Stimulated activated effector memory CD8-positive, alpha-beta T cell treated with anti-CD3 and anti-CD28 coated beads, Interleukin-12 subunit alpha, Interleukin-12 subunit beta, amount 100 ng/mL, for 72 hours (primary cell): Measurements from ENCODE around the gene AFF3.

Experiments
- ATAC-seq: fragments of 150-1000 bp; cut with Tn5 transposase; 2 replicates; pipeline ENCODE4 v1.10.0; 2021
- DNase-seq, 2 donors: peaks; one replicate each; pipeline ENCODE4 v3.0.0; 2021 to 2022; ENCODE audit warnings: low spot score in 2 of 2
- H3K27ac Mint-ChIP-seq: one replicate; pipeline ENCODE4 v1.8.0; 2022; ENCODE audit warnings: mild to moderate bottlenecking, mixed read lengths
- H3K36me3 Mint-ChIP-seq: one replicate; pipeline ENCODE4 v1.8.0; 2022; ENCODE audit warnings: mild to moderate bottlenecking, mixed read lengths
- H3K4me1 Mint-ChIP-seq: one replicate; pipeline ENCODE4 v1.8.0; 2022; ENCODE audit warnings: mixed read lengths
- H3K4me3 Mint-ChIP-seq: one replicate; pipeline ENCODE4 v1.8.0; 2022; ENCODE audit warnings: mild to moderate bottlenecking, mixed read lengths
- H3K9me3 Mint-ChIP-seq: one replicate; pipeline ENCODE4 v1.8.0; 2022; ENCODE audit warnings: mixed read lengths

Gene AFF3

DNA sequence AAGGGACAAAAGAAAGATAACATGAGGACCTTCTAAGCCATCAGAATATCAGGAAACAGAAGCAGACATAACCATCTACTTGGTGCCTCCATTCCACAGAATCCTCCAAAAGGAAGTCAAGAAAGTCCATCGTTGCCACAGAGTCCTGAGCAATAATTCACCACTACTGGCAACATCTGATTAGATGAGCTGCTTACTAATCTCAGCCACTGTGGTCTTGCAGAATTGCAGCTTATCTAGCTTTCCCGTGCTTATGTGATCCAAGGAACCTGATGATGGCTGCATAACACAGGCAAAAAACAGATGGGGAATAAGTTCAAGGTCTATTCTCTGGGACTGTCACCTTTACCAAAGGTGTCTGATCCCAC is 278.5 kb downstream of the AFF3 start:
- Mint-ChIP-seq H3K4me1 (no peaks in the 10 kb centered on the region), H3K4me3 (no peak overlapping the region), H3K36me3 (no peaks in the 10 kb centered on the region), H3K9me3 (no peaks in the 10 kb centered on the region), H3K27ac (no peak overlapping the region)
- DNase-seq (no peak), ATAC-seq (no peak)

DNA sequence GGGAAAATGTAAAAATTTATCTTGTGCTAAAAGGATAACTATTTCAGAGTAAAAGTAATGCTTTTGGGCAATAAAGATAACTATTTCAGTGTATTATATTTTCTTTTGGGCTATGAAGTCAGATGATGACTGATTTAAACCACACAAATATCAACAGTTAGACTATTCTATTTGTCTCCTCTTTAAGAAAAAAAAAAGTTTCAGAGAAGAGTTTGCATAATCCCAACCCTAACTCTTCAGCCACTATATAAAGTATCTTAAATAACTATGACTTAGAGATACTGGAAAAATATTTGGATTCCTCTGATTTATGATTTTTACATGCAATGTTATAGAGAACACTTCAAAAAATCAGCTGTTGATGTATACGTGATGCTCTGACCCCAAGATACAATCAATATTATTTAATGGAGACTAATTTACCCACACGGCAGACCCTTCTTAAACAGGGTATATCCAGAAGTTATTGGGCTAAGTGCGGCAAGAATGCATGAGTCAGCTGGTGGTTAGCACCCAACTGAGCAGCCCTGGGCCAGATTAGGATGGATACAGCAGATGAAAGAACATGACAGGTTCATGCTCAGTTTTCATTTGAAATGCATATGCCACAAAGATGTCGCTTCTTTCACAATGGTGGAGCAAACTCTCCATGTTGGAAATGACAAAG is 279.0 kb downstream of the AFF3 start:
- ATAC-seq (no peak), DNase-seq (no peak)
- Mint-ChIP-seq H3K4me3 (no peak overlapping the region), H3K4me1 (no peaks in the 10 kb centered on the region), H3K9me3 (no peaks in the 10 kb centered on the region), H3K36me3 (no peaks in the 10 kb centered on the region), H3K27ac (no peak overlapping the region)

DNA sequence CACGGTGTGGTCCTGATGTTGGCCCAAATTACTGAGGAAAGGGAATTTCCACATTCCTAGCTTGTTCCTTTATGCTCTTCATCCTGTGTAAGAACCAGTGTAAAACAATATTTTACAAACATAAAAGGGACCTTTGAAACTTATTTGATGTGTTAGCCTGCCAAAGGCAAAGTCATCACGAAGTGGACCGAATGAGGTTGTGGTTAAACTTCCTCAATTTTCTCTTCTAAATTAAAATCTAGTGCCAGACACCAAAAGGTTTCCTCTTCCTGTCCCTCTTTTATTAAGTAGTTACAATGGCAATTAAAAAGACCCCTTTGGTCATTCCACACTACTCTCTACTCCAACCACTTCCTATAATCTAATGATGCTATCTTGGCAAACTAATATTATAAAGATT is 279.8 kb downstream of the AFF3 start:
- DNase-seq: no peak

DNA sequence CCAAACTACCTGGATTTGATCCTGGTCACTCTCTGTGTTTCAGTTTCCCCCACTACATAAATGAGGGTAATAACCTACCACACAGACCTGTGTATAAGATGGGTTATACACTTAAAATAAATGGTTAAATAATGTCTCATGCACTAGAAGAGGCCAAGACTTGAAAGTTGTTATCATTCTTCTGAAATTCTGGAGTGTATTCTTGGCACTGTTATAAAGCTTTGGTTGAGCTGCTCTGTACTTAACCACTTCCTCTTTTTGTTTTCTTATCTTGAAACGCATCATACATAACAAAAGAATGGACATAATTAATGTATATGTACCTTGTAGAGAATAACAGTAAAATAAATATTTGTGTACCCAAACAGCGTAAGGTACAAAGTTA is 281.0 kb downstream of the AFF3 start:
- Mint-ChIP-seq H3K4me3 (no peak overlapping the region), H3K36me3 (no peaks in the 10 kb centered on the region), H3K4me1 (no peaks in the 10 kb centered on the region), H3K9me3 (no peaks in the 10 kb centered on the region), H3K27ac (no peak overlapping the region)
- DNase-seq (no peak), ATAC-seq (no peak)

More for the DNA sequence above, 279.8 kb downstream of the AFF3 start:
- no peak overlapping the region for H3K4me3 Mint-ChIP-seq
- H3K9me3 Mint-ChIP-seq: no peaks in the 10 kb centered on the region
- H3K27ac Mint-ChIP-seq: no peak overlapping the region
- no peak for ATAC-seq
- H3K4me1 Mint-ChIP-seq: no peaks in the 10 kb centered on the region
- no peaks in the 10 kb centered on the region for H3K36me3 Mint-ChIP-seq

DNA sequence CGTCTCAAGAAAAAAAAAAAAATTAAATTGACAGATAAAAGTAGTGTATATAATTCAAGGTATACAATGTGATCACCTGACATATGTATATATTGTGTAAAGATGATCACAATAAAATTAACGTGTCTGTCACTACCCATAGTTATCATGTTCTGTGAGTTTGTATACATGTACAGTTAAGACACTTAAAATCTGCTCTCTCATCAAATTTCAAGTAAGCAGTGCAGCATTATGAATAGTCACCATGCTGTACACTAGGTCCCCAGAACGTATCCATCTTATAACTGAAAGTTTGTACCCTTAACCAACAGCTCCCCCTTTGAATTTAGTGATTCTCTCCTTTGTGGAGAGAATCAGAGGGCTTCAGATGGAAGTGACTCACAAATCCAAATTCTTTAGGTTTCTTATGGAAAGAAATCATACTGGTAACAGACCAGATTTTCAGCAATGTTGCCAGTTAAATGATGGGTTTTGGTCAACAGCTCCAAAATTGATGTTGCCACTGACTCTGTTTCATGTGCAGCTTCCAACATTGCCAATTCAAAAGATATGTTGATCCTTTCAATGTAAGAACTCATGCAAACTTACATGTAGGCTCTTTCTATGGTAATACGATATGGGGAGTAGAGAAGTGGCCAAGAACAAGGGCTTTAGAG is 281.5 kb downstream of the AFF3 start:
- Mint-ChIP-seq H3K4me1 (no peaks in the 10 kb centered on the region), H3K36me3 (no peaks in the 10 kb centered on the region), H3K4me3 (no peak overlapping the region), H3K9me3 (no peaks in the 10 kb centered on the region), H3K27ac (no peak overlapping the region)
- ATAC-seq (no peak), DNase-seq (no peak)

DNA sequence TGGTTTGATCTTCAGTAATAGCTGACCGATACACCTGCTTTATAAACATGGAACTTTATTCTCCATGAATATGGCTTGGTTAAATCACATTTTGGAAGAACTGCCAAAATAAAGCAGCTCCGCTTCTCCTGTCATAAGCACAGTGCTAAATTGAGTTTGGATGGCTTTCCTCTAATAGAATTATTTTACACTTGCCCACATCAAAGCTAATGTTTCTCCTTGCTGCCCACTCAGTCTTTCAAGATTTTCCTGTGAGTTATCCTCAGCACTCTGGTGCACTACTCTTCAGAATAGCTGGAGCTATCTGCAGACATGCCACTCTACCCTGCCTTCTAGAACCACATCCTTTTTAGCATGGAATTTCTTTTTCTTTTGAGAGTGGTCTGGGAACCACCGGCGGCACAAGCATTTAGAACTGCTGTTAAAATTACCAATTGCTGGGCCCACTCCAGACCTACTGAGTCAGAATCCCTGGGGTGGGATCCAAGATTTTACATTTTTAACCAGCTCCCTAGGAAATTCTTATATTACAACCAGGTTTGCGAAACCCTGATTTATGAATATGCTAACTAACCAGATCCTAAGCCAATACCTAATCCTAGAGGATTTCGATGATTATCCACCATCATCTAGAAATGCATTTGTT is 283.3 kb downstream of the AFF3 start:
- Mint-ChIP-seq H3K4me1 (no peaks in the 10 kb centered on the region), H3K27ac (no peak overlapping the region), H3K4me3 (no peak overlapping the region), H3K36me3 (no peaks in the 10 kb centered on the region), H3K9me3 (no peaks in the 10 kb centered on the region)
- DNase-seq (no peak), ATAC-seq (no peak)

DNA sequence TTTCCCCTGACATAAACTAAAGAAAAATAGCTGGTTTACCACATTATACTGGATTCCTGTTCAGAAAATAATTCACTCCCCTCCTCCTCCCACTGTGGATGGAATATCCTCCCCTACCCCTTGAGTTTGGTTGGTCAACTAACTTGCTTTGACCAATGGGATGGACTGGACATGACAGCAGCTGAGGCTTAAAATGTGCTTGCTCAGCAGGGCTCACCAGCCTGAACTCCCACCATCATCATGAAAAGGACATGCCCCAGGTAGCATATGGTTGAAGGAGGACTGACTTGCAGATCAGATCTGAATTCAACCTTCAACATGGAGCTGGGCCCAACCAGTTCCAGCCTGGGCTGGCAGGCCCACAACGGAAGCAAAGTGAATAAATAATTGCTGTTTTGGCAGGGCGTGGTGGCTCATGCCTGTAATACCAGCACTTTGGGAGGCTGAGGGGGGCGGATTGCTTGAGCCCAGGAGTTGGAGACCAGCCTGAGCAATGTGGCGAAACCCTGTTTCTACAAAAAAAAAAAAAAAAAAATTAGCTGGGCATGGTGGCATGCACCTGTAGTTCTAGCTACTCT is 284.4 kb downstream of the AFF3 start:
- Mint-ChIP-seq H3K36me3 (no peaks in the 10 kb centered on the region), H3K9me3 (no peaks in the 10 kb centered on the region), H3K27ac (no peak overlapping the region), H3K4me3 (no peak overlapping the region), H3K4me1 (no peaks in the 10 kb centered on the region)
- ATAC-seq (no peak), DNase-seq (no peak)

DNA sequence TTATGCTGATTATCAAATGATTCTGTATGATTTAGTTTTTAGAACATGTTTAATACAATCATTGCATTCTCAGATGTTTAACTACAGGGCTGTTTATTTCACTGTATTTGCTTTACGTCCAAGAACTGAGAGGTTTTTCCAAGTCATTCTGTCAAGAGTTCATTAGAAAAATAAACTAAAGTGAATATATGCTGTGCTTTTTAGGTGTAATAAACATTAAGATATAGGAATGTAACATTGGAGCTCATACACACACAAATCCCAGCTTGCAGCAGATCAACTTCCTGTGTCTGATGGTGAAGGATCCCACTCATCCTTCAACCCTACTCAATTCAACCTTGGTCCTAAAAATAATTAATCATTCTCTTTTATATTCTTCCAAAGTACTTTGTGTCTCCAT is 285.0 kb downstream of the AFF3 start:
- no peak overlapping the region for H3K4me3 Mint-ChIP-seq
- ATAC-seq: no peak
- no peaks in the 10 kb centered on the region for H3K36me3 Mint-ChIP-seq
- H3K27ac Mint-ChIP-seq: no peak overlapping the region
- no peaks in the 10 kb centered on the region for H3K9me3 Mint-ChIP-seq
- DNase-seq: no peak
- no peaks in the 10 kb centered on the region for H3K4me1 Mint-ChIP-seq

DNA sequence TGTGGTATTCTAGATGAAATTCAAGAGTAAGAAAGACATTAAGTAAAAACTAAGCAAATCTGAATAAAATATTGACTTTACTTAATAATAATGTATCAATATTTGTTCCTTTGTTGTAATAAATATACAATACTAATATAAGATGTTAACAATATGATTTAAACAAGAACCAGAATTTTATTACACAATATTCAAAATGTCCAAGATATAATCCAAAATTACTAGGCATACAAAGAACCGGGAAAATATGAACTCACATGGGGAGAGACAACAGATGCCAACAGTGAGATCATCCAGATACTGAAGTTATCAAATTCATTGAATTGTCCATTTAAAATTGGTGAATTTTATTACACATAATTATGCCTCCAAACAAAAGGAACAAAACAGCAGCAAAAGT is 286.3 kb downstream of the AFF3 start:
- no peak overlapping the region for H3K27ac Mint-ChIP-seq
- no peaks in the 10 kb centered on the region for H3K9me3 Mint-ChIP-seq
- H3K4me3 Mint-ChIP-seq: no peak overlapping the region
- no peak for DNase-seq
- no peak for ATAC-seq
- no peaks in the 10 kb centered on the region for H3K4me1 Mint-ChIP-seq
- H3K36me3 Mint-ChIP-seq: no peaks in the 10 kb centered on the region

DNA sequence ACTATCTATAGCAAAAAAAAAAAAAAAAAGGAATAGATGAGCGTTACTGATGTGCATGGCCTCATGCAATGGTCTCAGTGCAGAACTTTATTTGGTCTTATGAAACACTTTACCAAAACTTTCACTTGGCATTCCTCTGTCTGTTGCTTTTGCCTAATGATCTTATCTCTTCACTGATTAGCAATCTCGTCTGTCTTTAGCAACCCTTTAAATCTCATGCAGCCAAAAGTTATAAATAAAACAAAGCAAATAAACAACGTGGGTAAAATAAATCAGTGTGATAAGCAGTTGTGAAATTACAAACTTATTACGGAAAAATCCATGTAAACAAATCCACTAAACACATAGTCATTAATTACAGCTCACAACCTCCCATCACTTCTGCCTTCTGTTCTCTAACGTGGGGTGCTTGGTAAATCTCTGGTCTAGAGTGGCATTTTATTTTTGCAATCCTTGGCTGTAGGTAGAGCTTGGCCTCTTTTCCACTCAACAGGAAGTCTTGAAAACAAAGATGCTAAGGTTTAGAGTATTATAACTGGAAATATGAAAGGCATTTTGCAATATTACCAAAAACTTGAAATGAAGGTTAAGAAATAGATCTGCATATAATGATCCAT is 288.0 kb downstream of the AFF3 start:
- no peaks in the 10 kb centered on the region for H3K4me1 Mint-ChIP-seq
- no peaks in the 10 kb centered on the region for H3K9me3 Mint-ChIP-seq
- DNase-seq: no peak
- H3K27ac Mint-ChIP-seq: no peak overlapping the region
- ATAC-seq: no peak
- H3K4me3 Mint-ChIP-seq: no peak overlapping the region
- H3K36me3 Mint-ChIP-seq: no peaks in the 10 kb centered on the region

DNA sequence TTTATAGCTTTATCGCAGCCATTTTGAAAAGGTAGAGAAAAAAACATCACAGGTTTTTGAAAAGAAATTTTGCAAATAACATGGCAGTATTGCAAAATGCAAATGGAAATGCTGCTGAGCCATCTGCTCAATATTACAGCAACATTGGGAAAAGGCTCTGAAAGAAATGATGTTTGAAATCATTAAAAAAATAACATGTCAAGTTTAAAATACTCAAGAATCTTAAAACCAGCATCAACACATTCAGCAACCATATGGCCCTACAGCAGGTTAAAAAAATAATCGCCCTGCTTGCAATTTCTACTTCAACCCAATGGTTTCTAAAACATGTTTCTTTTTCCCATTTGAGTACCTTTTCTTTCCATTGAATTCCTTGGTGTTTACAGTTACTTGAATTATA is 289.4 kb downstream of the AFF3 start:
- H3K4me1 Mint-ChIP-seq: no peaks in the 10 kb centered on the region
- no peak for ATAC-seq
- no peaks in the 10 kb centered on the region for H3K9me3 Mint-ChIP-seq
- DNase-seq: no peak
- no peak overlapping the region for H3K27ac Mint-ChIP-seq
- H3K4me3 Mint-ChIP-seq: no peak overlapping the region
- H3K36me3 Mint-ChIP-seq: no peaks in the 10 kb centered on the region

DNA sequence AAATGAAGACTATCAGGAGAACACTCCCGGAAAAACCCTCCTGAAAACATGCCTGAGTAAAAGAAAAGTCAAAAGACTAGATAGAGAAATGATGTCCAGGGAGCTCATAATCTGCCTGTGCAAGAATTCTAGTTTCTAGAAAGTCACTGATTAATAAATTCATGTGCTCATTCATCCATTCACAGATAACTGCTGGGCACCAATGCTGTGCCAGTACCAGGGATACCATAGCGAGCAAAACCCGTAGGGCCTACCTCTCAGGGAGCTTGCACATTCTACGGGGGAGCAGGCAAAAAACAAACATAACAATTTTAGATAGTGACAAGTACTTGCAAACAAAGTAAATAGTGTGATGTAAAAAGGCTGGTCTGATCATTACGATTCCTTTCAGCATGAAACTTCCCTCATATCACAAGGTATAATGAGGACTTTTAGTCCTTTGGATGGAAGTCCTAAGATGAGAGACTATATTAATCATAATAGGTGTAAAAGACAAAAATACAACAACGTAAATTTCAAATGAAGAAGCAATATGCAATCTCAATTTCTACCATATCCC is 289.9 kb downstream of the AFF3 start:
- Mint-ChIP-seq H3K4me1 (no peaks in the 10 kb centered on the region), H3K27ac (no peak overlapping the region), H3K9me3 (no peaks in the 10 kb centered on the region), H3K4me3 (no peak overlapping the region), H3K36me3 (no peaks in the 10 kb centered on the region)
- ATAC-seq: no peak
- no peak for DNase-seq

DNA sequence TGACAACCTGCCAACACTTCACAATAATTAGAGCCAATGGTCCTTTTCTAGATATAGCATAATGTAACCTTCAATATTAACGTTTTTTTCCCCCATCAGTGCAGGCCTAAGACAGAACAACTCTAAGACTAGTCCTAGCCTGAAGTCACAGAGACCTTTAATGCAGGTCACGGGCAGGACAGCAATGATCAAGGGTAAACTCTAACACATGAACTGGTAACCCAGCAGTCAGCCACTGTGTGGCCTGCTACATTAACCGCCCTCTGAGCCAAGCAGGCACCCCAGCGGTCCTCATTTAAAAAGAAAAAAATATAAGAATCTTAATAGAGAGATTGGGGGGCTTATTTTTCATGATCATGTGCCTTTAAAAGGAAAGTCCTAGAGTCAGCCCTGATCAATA is 290.6 kb downstream of the AFF3 start:
- Mint-ChIP-seq H3K27ac (no peak overlapping the region), H3K4me1 (no peaks in the 10 kb centered on the region), H3K4me3 (no peak overlapping the region), H3K36me3 (no peaks in the 10 kb centered on the region), H3K9me3 (no peaks in the 10 kb centered on the region)
- ATAC-seq (no peak), DNase-seq (no peak)

DNA sequence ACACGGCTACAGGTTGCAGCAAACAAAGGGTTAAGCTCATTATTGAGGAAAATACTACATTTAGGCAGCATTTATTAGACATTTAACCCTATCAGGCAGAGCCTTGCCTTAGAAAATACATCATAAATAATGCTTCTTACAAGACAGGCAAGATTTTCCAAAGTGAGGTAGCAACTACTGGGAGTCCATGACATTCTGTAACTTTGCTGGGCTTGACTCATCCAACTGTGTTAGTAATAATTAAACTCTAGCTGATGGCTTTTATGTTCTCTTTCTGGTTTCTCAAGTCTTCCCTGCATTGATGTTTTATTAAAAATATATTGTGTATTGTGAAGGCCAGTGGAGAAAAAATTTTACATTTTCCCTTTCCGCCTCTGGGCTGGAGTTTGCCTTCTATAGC is 291.3 kb downstream of the AFF3 start:
- Mint-ChIP-seq H3K4me3 (no peak overlapping the region), H3K4me1 (no peaks in the 10 kb centered on the region), H3K36me3 (no peaks in the 10 kb centered on the region), H3K9me3 (no peaks in the 10 kb centered on the region), H3K27ac (no peak overlapping the region)
- ATAC-seq: no peak
- no peak for DNase-seq

DNA sequence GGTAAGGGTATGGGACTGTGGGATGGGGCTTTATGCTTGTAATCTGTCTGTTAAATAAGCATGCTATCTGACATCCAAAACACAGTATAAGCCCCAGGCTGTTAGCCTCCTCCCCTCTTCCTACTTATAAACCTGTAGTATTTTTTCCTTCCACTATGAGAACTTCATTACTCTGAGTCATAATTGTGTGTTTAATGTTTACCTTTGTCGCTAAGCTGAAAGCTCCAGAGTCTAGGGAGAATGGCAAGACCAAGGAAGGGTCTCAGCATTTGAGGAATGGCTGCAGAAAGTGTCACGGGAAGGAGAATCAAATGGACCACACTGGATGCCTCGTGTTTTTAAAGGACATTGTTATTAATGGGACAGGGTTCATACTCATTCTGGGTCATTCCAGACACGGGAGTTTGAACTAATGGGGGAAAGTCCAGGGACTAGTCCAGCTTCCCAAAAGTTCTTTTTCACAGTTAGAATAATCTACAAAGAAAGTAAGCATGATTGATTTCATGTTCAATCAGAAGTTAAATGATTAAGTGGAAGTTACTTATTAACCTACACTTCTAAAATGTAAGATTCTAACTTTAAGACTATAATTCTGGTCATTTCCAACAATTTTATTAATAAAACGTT is 292.2 kb downstream of the AFF3 start:
- Mint-ChIP-seq H3K9me3 (no peaks in the 10 kb centered on the region), H3K36me3 (no peaks in the 10 kb centered on the region), H3K27ac (no peak overlapping the region), H3K4me3 (no peak overlapping the region), H3K4me1 (no peaks in the 10 kb centered on the region)
- ATAC-seq: no peak
- DNase-seq: no peak
